Nephron progenitor cell (in vitro differentiated cells): ENCODE results near the gene NIPSNAP3A.
"Not testable (repeated sequence)": the region's sequence is repeated elsewhere in the genome, so short reads cannot be mapped to it uniquely, and the experiment has no call there.

Source experiments
- DNase-seq: peaks from one replicate; pipeline ENCODE4 v3.0.0; 2021
- H3K27ac Mint-ChIP-seq: 2 replicates; pipeline ENCODE4 v1.8.0; 2021; ENCODE audit warnings: mild to moderate bottlenecking, moderate library complexity, mixed read lengths
- H3K27me3 Mint-ChIP-seq: 2 replicates; pipeline ENCODE4 v1.8.0; 2021; ENCODE audit warnings: mild to moderate bottlenecking, low read depth, mixed read lengths; ENCODE audit not compliant: poor library complexity
- H3K36me3 Mint-ChIP-seq: 2 replicates; pipeline ENCODE4 v1.8.0; 2021; ENCODE audit warnings: low read depth, mixed read lengths
- H3K4me1 Mint-ChIP-seq: 2 replicates; pipeline ENCODE4 v1.8.0; 2021; ENCODE audit warnings: mixed read lengths
- H3K4me3 Mint-ChIP-seq: 2 replicates; pipeline ENCODE4 v1.8.0; 2021; ENCODE audit warnings: mild to moderate bottlenecking, moderate library complexity, mixed read lengths
- H3K9me3 Mint-ChIP-seq: 2 replicates; pipeline ENCODE4 v1.8.0; 2021; ENCODE audit warnings: mild to moderate bottlenecking, moderate library complexity, mixed read lengths
- CTCF ChIP-seq: fragments of 200-600 bp; sonication (generic); IDR thresholded peaks from 2 replicates; pipeline ENCODE4 v1.5.0; 2021; ENCODE audit warnings: antibody characterized with exemption

The NIPSNAP3A gene

GRCh38 chr9:104747565-104748358 lies at the start of gene NIPSNAP3A:
Gene NIPSNAP3A (plus strand): TSS chr9:104747683. CDS start chr9:104747793, 110 bp downstream.
- TF ChIP-seq CTCF, result no peak
- peaks cover 29% of the 10 kb centered on the region for H3K4me1 Mint-ChIP-seq
- no peaks in the 10 kb centered on the region for H3K9me3 Mint-ChIP-seq
- DNase-seq, result peak; percentile 87
- H3K4me3 Mint-ChIP-seq, result peak within 1 kb of the TSS; percentile 98
- peaks cover 6% of the 10 kb centered on the region for H3K36me3 Mint-ChIP-seq
- peak within 1 kb of the TSS; percentile 79 for H3K27ac Mint-ChIP-seq
- peaks cover 8% of the 10 kb centered on the region for H3K27me3 Mint-ChIP-seq

DNA sequence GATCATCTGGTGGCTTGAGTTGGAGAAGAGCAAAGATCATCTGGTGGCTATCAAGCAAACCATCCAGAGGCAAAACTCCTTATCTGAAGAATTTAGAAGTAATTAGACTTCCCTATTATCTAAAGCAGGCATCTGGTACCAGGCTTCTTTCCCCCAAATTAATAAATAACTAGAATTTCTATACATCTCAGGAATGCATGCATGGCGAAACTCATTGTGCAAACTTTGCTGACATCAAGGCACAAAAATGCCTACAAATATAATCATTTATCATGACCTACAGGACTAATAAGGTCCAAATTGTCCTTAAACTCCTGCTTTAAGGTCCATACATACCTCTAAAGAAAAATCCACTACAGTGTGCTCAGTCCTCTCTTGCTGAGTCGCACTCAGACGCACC lies 47.2 kb upstream of the NIPSNAP3A start:
- Mint-ChIP-seq H3K27ac (no peak overlapping the region), H3K4me1 (no peaks in the 10 kb centered on the region), H3K36me3 (no peaks in the 10 kb centered on the region), H3K27me3 (peaks cover 5% of the 10 kb centered on the region), H3K4me3 (no peak overlapping the region), H3K9me3 (peaks cover 9% of the 10 kb centered on the region)
- TF ChIP-seq CTCF, result no peak
- DNase-seq, result no peak

GRCh38 chr9:104708737-104709136 lies 38.7 kb upstream of the NIPSNAP3A start:
- H3K4me3 Mint-ChIP-seq, DNase-seq, H3K36me3 Mint-ChIP-seq, H3K27ac Mint-ChIP-seq, H3K27me3 Mint-ChIP-seq, H3K4me1 Mint-ChIP-seq: not testable (repeated sequence)
- peaks cover 35% of the 10 kb centered on the region for H3K9me3 Mint-ChIP-seq

GRCh38 chr9:104711604-104712003 lies 35.9 kb upstream of the NIPSNAP3A start:
- DNase-seq, result no peak
- no peaks in the 10 kb centered on the region for H3K4me1 Mint-ChIP-seq
- H3K27me3 Mint-ChIP-seq, result peaks cover 5% of the 10 kb centered on the region
- H3K4me3 Mint-ChIP-seq, result no peak overlapping the region
- H3K9me3 Mint-ChIP-seq, result peaks cover 13% of the 10 kb centered on the region
- no peaks in the 10 kb centered on the region for H3K36me3 Mint-ChIP-seq
- no peak overlapping the region for H3K27ac Mint-ChIP-seq
- no peak for TF ChIP-seq CTCF

- Mint-ChIP-seq H3K4me3 (no peak overlapping the region), H3K36me3 (no peaks in the 10 kb centered on the region), H3K9me3 (peaks cover 5% of the 10 kb centered on the region), H3K27me3 (peaks cover 7% of the 10 kb centered on the region), H3K4me1 (no peaks in the 10 kb centered on the region), H3K27ac (no peak overlapping the region)
- no peak for TF ChIP-seq CTCF
- DNase-seq, result no peak
These were observed 22.5 kb upstream of the NIPSNAP3A start for GRCh38 chr9:104725014-104725413.

DNA sequence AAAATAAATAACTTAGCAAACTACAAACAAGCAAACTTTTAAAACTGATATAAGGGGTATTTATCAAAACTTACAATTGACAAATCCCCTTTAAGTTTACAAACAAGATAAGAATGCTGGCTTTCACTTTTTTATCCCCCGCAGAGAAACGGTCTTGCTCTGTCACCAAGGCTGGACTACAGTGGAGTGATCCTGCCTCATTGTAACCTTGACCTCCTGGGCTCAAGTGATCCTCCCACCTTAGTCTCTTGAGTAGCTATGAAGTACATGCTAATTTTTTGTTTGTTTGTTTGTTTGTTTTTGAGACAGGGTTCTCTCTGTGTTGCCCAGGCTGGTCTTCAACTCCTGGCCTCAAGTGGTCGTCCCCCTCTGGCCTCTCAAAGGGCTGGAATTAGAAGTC lies 9.0 kb upstream of the NIPSNAP3A start:
- Mint-ChIP-seq H3K9me3 (no peaks in the 10 kb centered on the region), H3K4me3 (no peak overlapping the region), H3K4me1 (no peaks in the 10 kb centered on the region), H3K27ac (no peak overlapping the region), H3K27me3 (peaks cover 3% of the 10 kb centered on the region), H3K36me3 (no peaks in the 10 kb centered on the region)
- DNase-seq, result no peak
- no peak for TF ChIP-seq CTCF
